ENCODE results near the gene WDR19. TPM values are rescaled to one million over a fixed set of nuclear protein-coding genes. Genes with fewer than 3 reads are reported as not detected.

The WDR19 gene
- polyA plus RNA-seq, 1 of the 3 experiments (the other 2 are of a cell fraction): 23.3 TPM

DNA sequence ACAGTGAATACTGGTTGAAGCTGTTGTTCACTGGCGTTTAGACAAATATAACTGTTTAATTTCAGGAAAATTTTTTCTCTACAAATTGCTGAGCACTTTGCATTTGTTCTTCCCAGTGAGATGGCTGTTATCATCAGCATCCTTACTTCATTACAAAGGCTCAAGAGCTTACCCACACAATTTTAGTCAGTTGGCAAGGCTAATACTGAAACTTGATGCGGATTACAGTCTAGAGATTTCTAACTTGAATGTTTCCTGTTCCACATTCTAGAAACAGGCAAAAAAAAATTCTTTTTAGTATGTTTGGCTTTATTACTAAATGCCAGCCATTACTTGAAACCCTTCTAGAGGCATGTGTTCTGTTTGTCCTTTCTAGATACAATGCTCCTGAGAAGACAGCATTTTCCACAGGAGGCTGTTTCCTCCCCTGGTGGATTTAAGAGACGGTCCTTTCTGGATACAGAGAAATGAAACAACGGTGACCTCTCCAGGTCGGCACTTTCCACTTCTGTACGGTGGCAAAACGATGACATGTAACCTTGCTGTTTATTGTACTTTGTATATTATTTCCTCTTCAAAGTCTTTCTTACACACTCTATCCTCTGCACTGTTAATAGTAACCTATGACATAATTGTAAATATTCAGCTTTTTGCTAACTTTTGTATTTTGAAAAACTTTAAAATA, 102.9 kb downstream of the WDR19 start (continued):
- TF ChIP-seq, protein P1, sequence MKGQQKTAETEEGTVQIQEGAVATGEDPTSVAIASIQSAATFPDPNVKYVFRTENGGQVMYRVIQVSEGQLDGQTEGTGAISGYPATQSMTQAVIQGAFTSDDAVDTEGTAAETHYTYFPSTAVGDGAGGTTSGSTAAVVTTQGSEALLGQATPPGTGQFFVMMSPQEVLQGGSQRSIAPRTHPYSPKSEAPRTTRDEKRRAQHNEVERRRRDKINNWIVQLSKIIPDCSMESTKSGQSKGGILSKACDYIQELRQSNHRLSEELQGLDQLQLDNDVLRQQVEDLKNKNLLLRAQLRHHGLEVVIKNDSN (IDR thresholded peaks at IDR 0.05; ENCODE audit: borderline replicate concordance, low read depth): no peak
- TF ChIP-seq, protein P2, sequence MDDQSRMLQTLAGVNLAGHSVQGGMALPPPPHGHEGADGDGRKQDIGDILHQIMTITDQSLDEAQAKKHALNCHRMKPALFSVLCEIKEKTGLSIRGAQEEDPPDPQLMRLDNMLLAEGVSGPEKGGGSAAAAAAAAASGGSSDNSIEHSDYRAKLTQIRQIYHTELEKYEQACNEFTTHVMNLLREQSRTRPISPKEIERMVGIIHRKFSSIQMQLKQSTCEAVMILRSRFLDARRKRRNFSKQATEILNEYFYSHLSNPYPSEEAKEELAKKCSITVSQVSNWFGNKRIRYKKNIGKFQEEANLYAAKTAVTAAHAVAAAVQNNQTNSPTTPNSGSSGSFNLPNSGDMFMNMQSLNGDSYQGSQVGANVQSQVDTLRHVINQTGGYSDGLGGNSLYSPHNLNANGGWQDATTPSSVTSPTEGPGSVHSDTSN (IDR thresholded peaks at IDR 0.05): no peak
- TF ChIP-seq SIN3A (IDR thresholded peaks at IDR 0.05; ENCODE audit: borderline replicate concordance, low read depth, low read length): no peak
- TF ChIP-seq, protein P3, sequence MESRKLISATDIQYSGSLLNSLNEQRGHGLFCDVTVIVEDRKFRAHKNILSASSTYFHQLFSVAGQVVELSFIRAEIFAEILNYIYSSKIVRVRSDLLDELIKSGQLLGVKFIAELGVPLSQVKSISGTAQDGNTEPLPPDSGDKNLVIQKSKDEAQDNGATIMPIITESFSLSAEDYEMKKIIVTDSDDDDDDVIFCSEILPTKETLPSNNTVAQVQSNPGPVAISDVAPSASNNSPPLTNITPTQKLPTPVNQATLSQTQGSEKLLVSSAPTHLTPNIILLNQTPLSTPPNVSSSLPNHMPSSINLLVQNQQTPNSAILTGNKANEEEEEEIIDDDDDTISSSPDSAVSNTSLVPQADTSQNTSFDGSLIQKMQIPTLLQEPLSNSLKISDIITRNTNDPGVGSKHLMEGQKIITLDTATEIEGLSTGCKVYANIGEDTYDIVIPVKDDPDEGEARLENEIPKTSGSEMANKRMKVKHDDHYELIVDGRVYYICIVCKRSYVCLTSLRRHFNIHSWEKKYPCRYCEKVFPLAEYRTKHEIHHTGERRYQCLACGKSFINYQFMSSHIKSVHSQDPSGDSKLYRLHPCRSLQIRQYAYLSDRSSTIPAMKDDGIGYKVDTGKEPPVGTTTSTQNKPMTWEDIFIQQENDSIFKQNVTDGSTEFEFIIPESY (IDR thresholded peaks at IDR 0.05; ENCODE audit: borderline replicate concordance, low read depth): no peak
- TF ChIP-seq FOXJ3 (CRISPR knock-in tag; IDR thresholded peaks at IDR 0.05): no peak
- no peak for TF ChIP-seq FOXM1 (IDR thresholded peaks at IDR 0.05; ENCODE audit: low read depth)
- TF ChIP-seq GATA2 (CRISPR knock-in tag; IDR thresholded peaks at IDR 0.05): no peak

DNA sequence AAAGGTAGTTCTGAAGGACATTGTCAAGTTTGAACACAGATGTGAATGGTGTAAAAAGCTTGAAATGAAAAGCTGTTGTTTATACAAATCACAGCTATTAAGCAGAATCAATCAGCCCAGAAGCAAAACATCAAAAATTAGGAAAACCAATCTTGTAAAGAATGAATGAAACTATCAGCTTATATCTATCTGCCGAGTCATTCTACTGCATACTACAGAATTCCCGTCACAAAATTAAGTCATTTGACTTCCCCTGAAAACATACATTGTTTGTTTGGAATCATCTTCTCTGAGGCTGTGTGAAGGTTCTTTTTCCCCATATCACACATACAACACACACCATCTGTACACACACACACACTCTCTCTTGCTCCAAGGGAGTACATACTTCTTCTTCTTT, 103.5 kb downstream of the WDR19 start:
- 87% methylated on average over 2 of the region's 2 CpGs for WGBS (ENCODE audit: low lambda C conversion rate)
- Histone ChIP-seq H3K4me3 (ENCODE audit: low read depth in 2 of 2, low read length in 1 of 2) (no peak overlapping the region), H3F3A (replicated peaks; ENCODE audit: insufficient read depth) (no peaks in the 10 kb centered on the region), H3K36me3 (replicated peaks in 1 of 2; ENCODE audit: control insufficient read depth in 1 of 2, insufficient read depth in 2 of 2, low read length in 1 of 2) (peaks cover 54 to 70% of the 10 kb centered on the region in 2 experiments), H3K9ac (no peak overlapping the region), H3K27ac (ENCODE audit: low read depth in 2 of 2, low read length in 1 of 2) (no peak overlapping the region), H2AFZ (ENCODE audit: low read depth) (no peak overlapping the region), H3K9me3 (no peaks in the 10 kb centered on the region), H3K4me1 (ENCODE audit: control insufficient read depth in 1 of 2, insufficient read depth in 2 of 2, low read depth in 1 of 2, low read length in 1 of 2) (no peaks in the 10 kb centered on the region), H4K20me1 (ENCODE audit: insufficient read depth) (no peaks in the 10 kb centered on the region), H3K9me2 (no peaks in the 10 kb centered on the region), H3K4me2 (no peak overlapping the region), H3K27me3 (ENCODE audit: insufficient read depth) (no peaks in the 10 kb centered on the region), H3K79me2 (ENCODE audit: insufficient read depth) (no peaks in the 10 kb centered on the region)
- POLR2A ChIA-PET: no interaction called here
- no peak for DNase-seq
- CTCF ChIA-PET: interaction anchor here (0.7 to 1.3 kb wide), 2 partner anchors 9 to 20 kb away, joined by 3 to 4 read pairs; no protein-coding TSS in a partner anchor
- TF ChIP-seq FOSL2 (IDR thresholded peaks at IDR 0.05; ENCODE audit: borderline replicate concordance, low read depth) (no peak), FOXM1 (IDR thresholded peaks at IDR 0.05; ENCODE audit: low read depth) (no peak), TAF1 (IDR thresholded peaks at IDR 0.05; ENCODE audit: borderline replicate concordance, low read depth, low read length) (no peak), MXI1 (IDR thresholded peaks at IDR 0.05; ENCODE audit: low read depth, low read length) (no peak), TEAD4 (IDR thresholded peaks at IDR 0.05; ENCODE audit: borderline replicate concordance, insufficient read depth) (no peak), GABPA (IDR thresholded peaks at IDR 0.05; ENCODE audit: low read depth) (no peak), CHD2 (IDR thresholded peaks at IDR 0.05; ENCODE audit: low read length, partially characterized antibody) (no peak), NFIC (IDR thresholded peaks at IDR 0.05; ENCODE audit: borderline replicate concordance) (no peak), MEF2A (IDR thresholded peaks at IDR 0.05; ENCODE audit: borderline replicate concordance, low read depth) (no peak), SIN3A (IDR thresholded peaks at IDR 0.05; ENCODE audit: borderline replicate concordance, low read depth, low read length) (no peak), SMC3 (IDR thresholded peaks at IDR 0.05; ENCODE audit: low read depth, low read length) (no peak), NRF1 (IDR thresholded peaks at IDR 0.05; ENCODE audit: low read depth, low read length) (no peak), FOXJ3 (CRISPR knock-in tag; IDR thresholded peaks at IDR 0.05) (no peak), RCOR1 (IDR thresholded peaks at IDR 0.05; ENCODE audit: low read length) (no peak), RAD21 (IDR thresholded peaks at IDR 0.05; ENCODE audit: low read length) (no peak)
- TF ChIP-seq, protein P4, sequence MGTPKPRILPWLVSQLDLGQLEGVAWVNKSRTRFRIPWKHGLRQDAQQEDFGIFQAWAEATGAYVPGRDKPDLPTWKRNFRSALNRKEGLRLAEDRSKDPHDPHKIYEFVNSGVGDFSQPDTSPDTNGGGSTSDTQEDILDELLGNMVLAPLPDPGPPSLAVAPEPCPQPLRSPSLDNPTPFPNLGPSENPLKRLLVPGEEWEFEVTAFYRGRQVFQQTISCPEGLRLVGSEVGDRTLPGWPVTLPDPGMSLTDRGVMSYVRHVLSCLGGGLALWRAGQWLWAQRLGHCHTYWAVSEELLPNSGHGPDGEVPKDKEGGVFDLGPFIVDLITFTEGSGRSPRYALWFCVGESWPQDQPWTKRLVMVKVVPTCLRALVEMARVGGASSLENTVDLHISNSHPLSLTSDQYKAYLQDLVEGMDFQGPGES (IDR thresholded peaks at IDR 0.05; ENCODE audit: low read depth, low read length): no peak
- TF ChIP-seq, protein P5, sequence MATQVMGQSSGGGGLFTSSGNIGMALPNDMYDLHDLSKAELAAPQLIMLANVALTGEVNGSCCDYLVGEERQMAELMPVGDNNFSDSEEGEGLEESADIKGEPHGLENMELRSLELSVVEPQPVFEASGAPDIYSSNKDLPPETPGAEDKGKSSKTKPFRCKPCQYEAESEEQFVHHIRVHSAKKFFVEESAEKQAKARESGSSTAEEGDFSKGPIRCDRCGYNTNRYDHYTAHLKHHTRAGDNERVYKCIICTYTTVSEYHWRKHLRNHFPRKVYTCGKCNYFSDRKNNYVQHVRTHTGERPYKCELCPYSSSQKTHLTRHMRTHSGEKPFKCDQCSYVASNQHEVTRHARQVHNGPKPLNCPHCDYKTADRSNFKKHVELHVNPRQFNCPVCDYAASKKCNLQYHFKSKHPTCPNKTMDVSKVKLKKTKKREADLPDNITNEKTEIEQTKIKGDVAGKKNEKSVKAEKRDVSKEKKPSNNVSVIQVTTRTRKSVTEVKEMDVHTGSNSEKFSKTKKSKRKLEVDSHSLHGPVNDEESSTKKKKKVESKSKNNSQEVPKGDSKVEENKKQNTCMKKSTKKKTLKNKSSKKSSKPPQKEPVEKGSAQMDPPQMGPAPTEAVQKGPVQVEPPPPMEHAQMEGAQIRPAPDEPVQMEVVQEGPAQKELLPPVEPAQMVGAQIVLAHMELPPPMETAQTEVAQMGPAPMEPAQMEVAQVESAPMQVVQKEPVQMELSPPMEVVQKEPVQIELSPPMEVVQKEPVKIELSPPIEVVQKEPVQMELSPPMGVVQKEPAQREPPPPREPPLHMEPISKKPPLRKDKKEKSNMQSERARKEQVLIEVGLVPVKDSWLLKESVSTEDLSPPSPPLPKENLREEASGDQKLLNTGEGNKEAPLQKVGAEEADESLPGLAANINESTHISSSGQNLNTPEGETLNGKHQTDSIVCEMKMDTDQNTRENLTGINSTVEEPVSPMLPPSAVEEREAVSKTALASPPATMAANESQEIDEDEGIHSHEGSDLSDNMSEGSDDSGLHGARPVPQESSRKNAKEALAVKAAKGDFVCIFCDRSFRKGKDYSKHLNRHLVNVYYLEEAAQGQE (IDR thresholded peaks at IDR 0.05; ENCODE audit: low read depth, low read length): no peak
- TF ChIP-seq, protein P1 (IDR thresholded peaks at IDR 0.05; ENCODE audit: borderline replicate concordance, low read depth): no peak
